NT2/D1 (cell line): Measurements from ENCODE around the gene HEG1.

Experiments
- SUZ12 ChIP-seq: IDR thresholded peaks from 2 replicates; pipeline ENCODE4 v1.6.1; 2011; ENCODE audit not compliant: insufficient read length, insufficient read depth; ENCODE audit errors: extremely low read depth
- YY1 ChIP-seq: IDR thresholded peaks from 2 replicates; pipeline ENCODE4 v1.6.1; 2011; ENCODE audit not compliant: insufficient read length, insufficient read depth
- ZNF274 ChIP-seq: IDR thresholded peaks from 2 replicates; pipeline ENCODE4 v1.6.1; 2011; ENCODE audit warnings: mild to moderate bottlenecking, low read depth, low read length

DNA sequence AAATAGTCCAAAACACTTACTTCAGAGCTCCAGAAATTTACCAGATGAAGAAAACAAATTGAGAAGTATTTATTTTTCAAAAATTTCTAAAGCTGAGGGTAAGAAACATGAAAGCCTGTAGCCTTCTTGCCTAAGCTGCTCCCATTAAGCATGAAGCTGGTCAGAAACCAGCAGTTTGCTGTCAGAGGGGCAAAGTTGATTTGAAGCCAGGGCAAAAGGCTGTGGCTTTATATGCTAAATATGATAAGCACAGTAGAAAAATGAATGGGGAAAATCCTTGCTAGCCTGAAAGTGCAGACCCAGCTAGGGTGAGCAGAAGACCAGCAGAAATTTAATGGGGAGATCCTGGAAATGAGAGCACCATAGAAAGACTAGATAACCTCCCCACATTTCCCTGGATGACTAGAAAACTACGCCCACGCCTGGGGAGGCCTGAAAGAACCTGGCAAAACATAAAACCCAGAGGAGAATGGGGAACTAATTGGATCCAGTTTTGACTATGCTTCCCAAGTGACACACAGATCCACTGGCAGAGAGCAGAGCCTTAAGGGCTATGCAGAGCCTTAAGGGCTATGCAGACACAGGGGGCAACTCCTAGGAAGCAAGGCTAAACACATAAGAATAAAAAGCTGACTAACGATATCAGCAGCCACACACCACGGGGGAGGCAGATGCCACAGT lies 43.0 kb upstream of the HEG1 start:
- TF ChIP-seq ZNF274, result no peak
- no peak for TF ChIP-seq YY1
- TF ChIP-seq SUZ12, result no peak
